ENCODE measurements around the gene CPNE6. TPM values are rescaled to one million over a fixed set of nuclear protein-coding genes. Genes with fewer than 3 reads are reported as not detected.

The CPNE6 gene
- total RNA-seq, 2 donors from 2014 or later: not detected

DNA sequence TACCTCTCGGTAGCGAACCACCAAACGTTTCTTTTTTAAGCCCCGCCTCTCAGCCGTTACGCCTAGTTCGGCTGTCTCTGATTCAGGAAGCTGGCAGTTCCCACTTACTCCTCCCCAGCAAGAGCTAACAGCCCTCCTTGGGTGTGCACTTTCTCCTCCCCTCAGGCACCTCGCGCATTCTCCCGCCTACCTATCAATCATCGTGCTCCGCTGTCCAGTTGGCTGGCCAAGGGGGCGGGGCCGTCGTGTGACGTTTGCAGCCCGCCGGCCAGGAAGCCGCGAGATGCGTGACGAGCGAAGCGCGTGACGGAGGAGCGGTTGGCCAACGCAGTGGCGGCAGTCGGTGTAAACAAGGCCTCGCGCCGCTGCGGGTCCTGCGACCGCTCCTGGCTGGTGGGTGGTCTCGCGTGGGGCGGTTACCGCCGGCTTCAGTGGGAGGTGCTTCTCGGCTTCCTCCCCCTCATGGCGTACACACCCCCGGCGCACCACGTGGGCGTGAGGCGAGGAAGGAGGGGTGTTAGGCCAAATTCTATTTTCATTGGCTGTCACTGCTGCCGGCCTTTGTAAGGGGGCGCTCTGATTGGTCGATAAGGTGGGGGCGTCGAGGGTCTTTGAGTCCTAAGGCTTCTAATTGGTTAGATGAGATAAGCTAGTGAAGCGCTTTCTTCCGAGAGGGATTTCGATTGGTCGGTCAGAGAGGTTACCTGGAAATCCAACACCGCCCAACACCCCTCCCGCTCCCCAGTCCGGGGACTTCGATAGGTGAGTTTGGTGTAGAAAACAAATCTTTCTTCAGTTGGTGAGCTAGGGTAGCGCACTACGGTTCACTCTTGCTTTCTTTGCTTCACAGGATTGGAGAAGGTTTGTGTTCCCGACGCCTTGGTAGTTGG is 43.4 kb downstream of the CPNE6 start, which contains the start of the genes DCAF11 and NRL:
DCAF11 (plus strand) TSS at position 246 of the 890 bp plus-strand sequence. CDS start 818 bp downstream, outside the sequence.
NRL (minus strand) TSS at position 418 of the 890 bp plus-strand sequence. CDS start 32,101 bp downstream, outside the sequence.
- H3K4me1 ChIP-seq: peaks cover 50% of the 10 kb centered on the region
- no peaks in the 10 kb centered on the region for H3K27me3 ChIP-seq
- intact Hi-C loops (cut with DNase I): no loop called here
- H3K36me3 ChIP-seq (replicated peaks in 1 of 2; ENCODE audit: insufficient read depth in 1 of 2, low read depth in 2 of 2): peaks cover 7 to 8% of the 10 kb centered on the region in 2 donors
- ATAC-seq (peak; percentile 88), DNase-seq (peak; percentile 99 to 100 (median 99))
- TF ChIP-seq, protein P1, sequence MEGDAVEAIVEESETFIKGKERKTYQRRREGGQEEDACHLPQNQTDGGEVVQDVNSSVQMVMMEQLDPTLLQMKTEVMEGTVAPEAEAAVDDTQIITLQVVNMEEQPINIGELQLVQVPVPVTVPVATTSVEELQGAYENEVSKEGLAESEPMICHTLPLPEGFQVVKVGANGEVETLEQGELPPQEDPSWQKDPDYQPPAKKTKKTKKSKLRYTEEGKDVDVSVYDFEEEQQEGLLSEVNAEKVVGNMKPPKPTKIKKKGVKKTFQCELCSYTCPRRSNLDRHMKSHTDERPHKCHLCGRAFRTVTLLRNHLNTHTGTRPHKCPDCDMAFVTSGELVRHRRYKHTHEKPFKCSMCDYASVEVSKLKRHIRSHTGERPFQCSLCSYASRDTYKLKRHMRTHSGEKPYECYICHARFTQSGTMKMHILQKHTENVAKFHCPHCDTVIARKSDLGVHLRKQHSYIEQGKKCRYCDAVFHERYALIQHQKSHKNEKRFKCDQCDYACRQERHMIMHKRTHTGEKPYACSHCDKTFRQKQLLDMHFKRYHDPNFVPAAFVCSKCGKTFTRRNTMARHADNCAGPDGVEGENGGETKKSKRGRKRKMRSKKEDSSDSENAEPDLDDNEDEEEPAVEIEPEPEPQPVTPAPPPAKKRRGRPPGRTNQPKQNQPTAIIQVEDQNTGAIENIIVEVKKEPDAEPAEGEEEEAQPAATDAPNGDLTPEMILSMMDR (IDR thresholded peaks at IDR 0.05): no peak
- peak; percentile 90 to 98 (median 97) for TF ChIP-seq POLR2A (IDR thresholded peaks at IDR 0.05)
- H3K27ac ChIP-seq: peak within 1 kb of the TSS; percentile 99 to 100 (median 99)
- H3K4me3 ChIP-seq: peak within 1 kb of the TSS; percentile 68
- 0 to 1% methylated on average over 22 to 65 of the region's 65 CpGs for WGBS, 2 donors
- no peaks in the 10 kb centered on the region for H3K9me3 ChIP-seq

DNA sequence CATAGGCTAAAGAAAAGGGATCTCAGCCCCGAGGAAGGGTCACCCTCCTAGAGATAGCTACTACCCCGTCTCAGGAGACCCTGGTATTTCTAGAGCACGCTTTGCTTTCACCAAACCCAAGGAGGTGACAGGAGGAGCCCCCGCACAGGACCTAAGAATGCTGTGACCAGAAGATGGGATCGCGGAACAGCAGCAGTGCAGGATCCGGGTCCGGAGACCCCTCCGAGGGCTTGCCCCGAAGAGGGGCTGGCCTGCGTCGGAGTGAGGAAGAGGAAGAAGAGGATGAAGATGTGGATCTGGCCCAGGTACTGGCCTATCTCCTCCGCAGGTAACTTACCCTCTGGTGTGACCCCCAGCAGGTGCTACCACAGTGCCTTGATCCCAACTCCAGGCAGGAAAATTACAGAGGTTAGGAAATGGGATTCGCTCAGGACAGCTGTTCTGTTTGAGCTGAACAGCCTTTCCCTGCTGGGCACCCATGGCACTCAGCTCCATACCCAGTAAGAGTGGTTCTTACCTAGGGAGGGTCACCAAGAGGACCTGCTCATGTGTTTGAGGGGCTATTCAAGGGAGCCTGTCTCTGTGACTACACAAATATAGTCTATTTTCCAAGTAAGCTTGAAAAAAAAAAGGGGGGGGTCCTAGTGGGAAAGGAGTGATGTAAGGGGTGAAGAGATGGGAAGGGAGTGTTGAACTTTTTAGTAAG is 44.2 kb downstream of the CPNE6 start:
- DNase-seq: no peak
- Histone ChIP-seq H3K4me1 (peaks cover 42% of the 10 kb centered on the region), H3K9me3 (no peaks in the 10 kb centered on the region), H3K4me3 (peak overlapping the region; percentile 45 to 68), H3K27ac (peak overlapping the region; percentile 99 to 100 (median 99)), H3K27me3 (no peaks in the 10 kb centered on the region), H3K36me3 (replicated peaks in 1 of 2; ENCODE audit: insufficient read depth in 1 of 2, low read depth in 2 of 2) (peaks cover 11 to 13% of the 10 kb centered on the region in 2 donors)
- TF ChIP-seq POLR2A (IDR thresholded peaks at IDR 0.05): no peak
- TF ChIP-seq, protein P1 (IDR thresholded peaks at IDR 0.05): no peak
- ATAC-seq: no peak
- WGBS, 2 donors: 1% methylated on average over 14 of the region's 14 CpGs
- intact Hi-C loops (cut with DNase I): no loop called here

DNA sequence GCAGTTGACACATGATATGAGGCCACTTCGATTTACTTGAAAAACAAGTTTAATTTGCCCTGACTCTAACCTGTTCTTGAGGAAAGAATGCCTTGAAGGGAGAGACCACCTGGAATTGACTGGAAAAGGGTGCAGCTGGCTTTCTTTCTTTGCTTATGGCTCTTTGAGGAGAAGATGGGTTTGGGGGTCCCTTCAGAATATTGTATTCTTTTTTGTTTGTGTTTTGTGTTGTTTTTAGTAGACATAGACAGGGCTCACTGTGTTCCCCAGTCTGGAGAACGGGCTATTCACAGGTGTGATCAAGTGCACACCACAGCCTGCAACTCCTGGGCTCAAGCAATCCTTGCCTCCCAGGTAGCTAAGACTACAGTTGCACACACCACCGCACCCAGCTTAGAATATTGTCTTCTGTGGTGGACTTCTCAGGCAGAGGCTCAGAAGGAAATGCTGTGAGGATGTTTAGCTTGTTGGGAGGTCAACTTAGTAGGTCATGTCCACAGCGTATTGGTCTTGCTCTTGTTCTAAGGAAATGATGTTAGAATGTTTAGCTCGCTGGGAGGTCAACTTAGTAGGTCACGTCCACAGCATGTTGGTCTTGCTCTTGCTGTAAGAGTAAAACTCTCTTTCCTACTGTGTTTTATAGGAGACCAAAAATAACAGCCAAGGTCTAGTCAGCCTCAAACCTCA is 44.9 kb downstream of the CPNE6 start:
- intact Hi-C loops (cut with DNase I): no loop called here
- DNase-seq: no peak
- Histone ChIP-seq H3K4me3 (peak overlapping the region; percentile 45 to 68), H3K27me3 (no peaks in the 10 kb centered on the region), H3K36me3 (replicated peaks in 1 of 2; ENCODE audit: insufficient read depth in 1 of 2, low read depth in 2 of 2) (peaks cover 17 to 20% of the 10 kb centered on the region in 2 donors), H3K9me3 (no peaks in the 10 kb centered on the region), H3K27ac (peak overlapping the region in 3 of 4 donors; percentile 99 to 100 (median 99)), H3K4me1 (peaks cover 35% of the 10 kb centered on the region)
- ATAC-seq: no peak
- WGBS, 2 donors: 28 to 38% methylated on average over 6 of the region's 6 CpGs
- TF ChIP-seq, protein P1 (IDR thresholded peaks at IDR 0.05): no peak
- no peak for TF ChIP-seq POLR2A (IDR thresholded peaks at IDR 0.05)

DNA sequence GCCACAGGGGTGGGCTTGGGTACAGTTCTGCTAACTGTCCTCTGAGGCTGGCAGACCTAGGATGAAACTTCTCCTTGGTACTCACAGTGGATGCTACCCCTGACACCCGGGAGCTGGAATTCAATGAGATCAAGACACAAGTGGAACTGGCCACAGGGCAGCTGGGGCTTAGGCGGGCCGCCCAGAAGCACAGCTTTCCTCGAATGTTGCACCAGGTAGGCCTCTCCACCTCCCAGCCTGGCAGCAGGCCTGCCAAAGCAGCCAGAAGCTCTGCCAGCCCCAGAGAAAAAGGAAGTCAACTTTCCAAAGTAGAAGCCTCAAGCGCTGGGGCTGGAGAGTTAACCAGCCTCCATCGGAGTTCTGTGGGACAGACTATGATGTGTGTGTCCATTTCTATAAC is 45.8 kb downstream of the CPNE6 start:
- no peaks in the 10 kb centered on the region for H3K27me3 ChIP-seq
- H3K9me3 ChIP-seq: no peaks in the 10 kb centered on the region
- H3K4me1 ChIP-seq: peaks cover 34% of the 10 kb centered on the region
- 39 to 49% methylated on average over 6 of the region's 6 CpGs for WGBS, 2 donors
- ATAC-seq (no peak), DNase-seq (peak; percentile 54 to 77 (median 64))
- peak overlapping the region in 1 of 4 donors; percentile 4 for H3K27ac ChIP-seq
- H3K4me3 ChIP-seq: no peak overlapping the region
- peak in 2 of 3 donors; percentile 11 to 12 for TF ChIP-seq POLR2A (IDR thresholded peaks at IDR 0.05)
- TF ChIP-seq, protein P1 (IDR thresholded peaks at IDR 0.05): no peak
- intact Hi-C loops (cut with DNase I): no loop called here
- H3K36me3 ChIP-seq (replicated peaks in 1 of 2; ENCODE audit: insufficient read depth in 1 of 2, low read depth in 2 of 2): peaks cover 24% of the 10 kb centered on the region in 2 donors
